HG02623 (cell line): ENCODE data around the gene PDC.
"Not testable (repeated sequence)": the region's sequence is repeated elsewhere in the genome, so short reads cannot be mapped to it uniquely, and the experiment has no call there.

Experiments
- ATAC-seq: cut with Tn5 transposase; IDR thresholded peaks from one replicate; pipeline ENCODE4 v1.9.1; 2021; ENCODE audit warnings: moderate library complexity; ENCODE audit not compliant: unreplicated experiment

Gene PDC

DNA sequence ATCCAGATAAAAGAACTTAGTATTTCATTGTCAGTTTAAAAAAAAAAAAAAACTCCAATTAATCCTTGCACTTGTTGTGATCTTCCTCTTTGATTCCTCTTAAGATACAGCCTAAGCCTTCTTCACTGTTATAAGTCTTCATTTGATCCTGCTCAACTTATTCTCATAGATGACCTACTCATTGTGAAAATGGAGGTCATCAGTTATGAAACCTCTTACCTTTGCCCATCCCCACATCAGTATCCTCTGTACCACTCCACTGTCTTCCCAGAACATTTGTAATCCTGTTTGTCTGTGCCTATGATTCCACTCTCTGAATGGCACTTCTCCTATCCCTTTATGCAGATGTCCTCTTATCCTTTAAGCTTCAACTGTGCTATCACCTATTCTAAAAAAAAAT is 57.3 kb downstream of the PDC start:
- no peak for ATAC-seq

DNA sequence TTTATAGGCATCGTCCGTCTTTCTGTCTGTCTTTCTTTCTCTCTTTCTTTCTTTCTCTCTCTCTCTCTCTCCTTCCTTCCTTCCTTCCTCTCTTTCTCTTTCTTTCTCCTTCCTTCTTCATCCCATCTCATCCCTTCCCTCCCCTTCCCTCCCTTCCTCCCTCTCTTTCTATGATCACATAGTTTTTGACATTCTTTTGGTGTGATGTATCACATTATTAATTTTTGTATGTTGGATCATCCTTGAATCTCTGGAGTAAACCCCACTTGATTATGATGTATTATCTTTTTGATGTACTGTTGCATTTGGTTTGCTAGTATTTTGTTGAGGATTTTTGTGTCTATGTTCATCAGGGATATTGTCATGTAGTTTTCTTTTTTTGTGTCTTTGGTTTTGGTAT is 59.5 kb downstream of the PDC start:
- not testable (repeated sequence) for ATAC-seq
